Measurements from ENCODE around the gene ZNF106. TPM values are rescaled to one million over a fixed set of nuclear protein-coding genes. Genes with fewer than 3 reads are reported as not detected.

The ZNF106 gene
- total and polyA plus RNA-seq, 2 of the 4 experiments (the other 2 are of a cell fraction) = 19.2 to 87.5 TPM

DNA sequence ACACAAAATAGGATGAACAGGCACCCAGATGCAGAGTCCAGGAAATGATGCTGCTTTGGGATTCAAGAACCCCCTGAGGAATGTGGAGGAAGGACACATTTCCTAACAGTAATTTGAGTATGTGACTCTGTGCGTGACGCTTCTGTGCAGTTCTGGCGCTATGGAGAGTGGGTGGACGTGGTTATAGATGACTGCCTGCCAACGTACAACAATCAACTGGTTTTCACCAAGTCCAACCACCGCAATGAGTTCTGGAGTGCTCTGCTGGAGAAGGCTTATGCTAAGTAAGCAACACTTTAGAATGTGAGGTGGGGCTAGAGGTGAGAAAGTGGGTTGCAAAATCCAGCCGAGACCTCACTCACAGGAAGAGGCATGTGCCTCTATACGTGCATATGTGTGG, 103.3 kb downstream of the ZNF106 start:
- WGBS, 2 experiments (ENCODE audit: extremely low coverage in 2 of 2, insufficient read length in 1 of 2) = no CpG with 5 or more reads among the region's 8 CpGs
- H2BK120ac ChIP-seq (ENCODE audit: low read depth, low read length) = 0 out of 2 replicates have a peak overlapping the region, but pooled peaks have one; percentile 1

More for the DNA sequence above, 103.3 kb downstream of the ZNF106 start:
- Histone ChIP-seq H3K27me3 (ENCODE audit: control insufficient read depth, insufficient read depth, low read length) (peaks cover 2% of the 10 kb centered on the region; the same call in 1 of the 2 replicates), H3K4ac (ENCODE audit: low read depth, low read length) (no peak overlapping the region), H3K36me3 (ENCODE audit: control insufficient read depth, insufficient read depth, low read length) (no peaks in the 10 kb centered on the region), H3K79me1 (ENCODE audit: low read depth in 1 of 2, low read length in 2 of 2) (no peaks in the 10 kb centered on the region), H2AK5ac (ENCODE audit: low read depth, low read length) (no peak overlapping the region), H3K9ac (ENCODE audit: low read depth, low read length) (no peak overlapping the region), H3K56ac (ENCODE audit: extremely low read depth, insufficient read depth, low read length) (no peak overlapping the region), H3K4me1 (ENCODE audit: control insufficient read depth, insufficient read depth, low read length) (peaks cover 6% of the 10 kb centered on the region), H4K8ac (ENCODE audit: low read depth in 2 of 2, low read length in 2 of 2) (no peak overlapping the region), H3K4me2 (ENCODE audit: low read depth, low read length) (no peak overlapping the region), H2AK9ac (replicated peaks; ENCODE audit: low read depth, low read length, poor library complexity) (no peak overlapping the region), H4K91ac (ENCODE audit: insufficient read depth, low read depth, low read length) (no peak overlapping the region), H3K9me1 (ENCODE audit: insufficient read depth, low read length) (peaks cover 14% of the 10 kb centered on the region; the same call in 1 of the 2 replicates), H3K27ac (ENCODE audit: insufficient read depth, low read length) (no peak overlapping the region), H3K23ac (ENCODE audit: low read depth, low read length) (no peak overlapping the region), H3K18ac (ENCODE audit: low read depth, low read length) (no peak overlapping the region), H4K5ac (ENCODE audit: low read depth, low read length) (no peak overlapping the region; the same call in 1 of the 2 replicates), H3K9me3 (ENCODE audit: control insufficient read depth, insufficient read depth, low read length) (no peaks in the 10 kb centered on the region), H3K14ac (replicated peaks; ENCODE audit: low read depth, low read length) (no peak overlapping the region; the same call in 1 of the 2 replicates), H2AFZ (replicated peaks; ENCODE audit: low read length, poor library complexity) (no peak overlapping the region), H2BK15ac (ENCODE audit: low read depth, low read length) (no peak overlapping the region), H3K4me3 (ENCODE audit: insufficient read depth, low read depth, low read length) (no peak overlapping the region), H4K20me1 (ENCODE audit: insufficient read depth, low read length) (no peaks in the 10 kb centered on the region), H2BK20ac (ENCODE audit: low read depth, low read length) (no peak overlapping the region), H2BK5ac (ENCODE audit: low read depth, low read length, poor library complexity, severe bottlenecking) (no peak overlapping the region)
- intact Hi-C loops (cut with micrococcal nuclease) = loop anchor here (5.0 kb wide), 1 partner anchor 180 kb away; the partner anchor contains the start of gene VPS39
- ChIA-PET CTCF (interaction anchor here (0.7 kb wide), 1 partner anchor 70 kb away, joined by 3 read pairs; no protein-coding TSS in a partner anchor), POLR2A (ENCODE audit: unreplicated experiment) (no interaction called here)
- DNase-seq (no peak), ATAC-seq (ENCODE audit: low read depth) (no peak)
- dilution Hi-C loops (cut with HindIII; ENCODE audit: low sequenced_read_pairs, unreplicated experiment) = no loop called here
- BruUV-seq (replicated peaks) = no TSS peak
- TF ChIP-seq CHD1 (IDR thresholded peaks at IDR 0.05; ENCODE audit: low read depth, low read length) (no peak), MAFK (IDR thresholded peaks at IDR 0.05; ENCODE audit: low read depth, low read length) (no peak), NFE2L2 (IDR thresholded peaks at IDR 0.05; ENCODE audit: low read depth, low read length) (no peak), CEBPB (IDR thresholded peaks at IDR 0.05; ENCODE audit: low read depth, low read length) (no peak), MXI1 (IDR thresholded peaks at IDR 0.05; ENCODE audit: borderline replicate concordance, low read depth, low read length) (no peak), BHLHE40 (IDR thresholded peaks at IDR 0.05; ENCODE audit: low read depth, low read length) (no peak), FOS (IDR thresholded peaks at IDR 0.05; ENCODE audit: low read depth, low read length) (no peak)
- TF ChIP-seq, protein P1, sequence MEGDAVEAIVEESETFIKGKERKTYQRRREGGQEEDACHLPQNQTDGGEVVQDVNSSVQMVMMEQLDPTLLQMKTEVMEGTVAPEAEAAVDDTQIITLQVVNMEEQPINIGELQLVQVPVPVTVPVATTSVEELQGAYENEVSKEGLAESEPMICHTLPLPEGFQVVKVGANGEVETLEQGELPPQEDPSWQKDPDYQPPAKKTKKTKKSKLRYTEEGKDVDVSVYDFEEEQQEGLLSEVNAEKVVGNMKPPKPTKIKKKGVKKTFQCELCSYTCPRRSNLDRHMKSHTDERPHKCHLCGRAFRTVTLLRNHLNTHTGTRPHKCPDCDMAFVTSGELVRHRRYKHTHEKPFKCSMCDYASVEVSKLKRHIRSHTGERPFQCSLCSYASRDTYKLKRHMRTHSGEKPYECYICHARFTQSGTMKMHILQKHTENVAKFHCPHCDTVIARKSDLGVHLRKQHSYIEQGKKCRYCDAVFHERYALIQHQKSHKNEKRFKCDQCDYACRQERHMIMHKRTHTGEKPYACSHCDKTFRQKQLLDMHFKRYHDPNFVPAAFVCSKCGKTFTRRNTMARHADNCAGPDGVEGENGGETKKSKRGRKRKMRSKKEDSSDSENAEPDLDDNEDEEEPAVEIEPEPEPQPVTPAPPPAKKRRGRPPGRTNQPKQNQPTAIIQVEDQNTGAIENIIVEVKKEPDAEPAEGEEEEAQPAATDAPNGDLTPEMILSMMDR (conservative IDR thresholded peaks at IDR 0.05; ENCODE audit: low read depth, low read length) = no peak
- in situ Hi-C loops (cut with MboI; ENCODE audit: low sequenced_read_pairs) = no loop called here
